Cardiac fibroblast (primary cell): ENCODE measurements around the gene IFITM1.
"Not testable (repeated sequence)": the region's sequence is repeated elsewhere in the genome, so short reads cannot be mapped to it uniquely, and the experiment has no call there.

Experiments used
- DNase-seq, 2 donors: peaks; one replicate each; pipeline versions ENCODE4 v3.0.0 to v3.0.0-alpha.2; 2010; ENCODE audit warnings: low read depth in 2 of 2
- H3K4me3 ChIP-seq, 2 donors: replicated peaks in 1 of 2; 1 replicate in 1 of 2; 2 replicates in 1 of 2; pipeline ENCODE4 v1.5.1; 2011; ENCODE audit warnings: low read depth in 2 of 2, low read length in 2 of 2, mild to moderate bottlenecking in 2 of 2, moderate library complexity in 1 of 2
- TF ChIP-seq, protein P1 (sequence below): IDR thresholded peaks from one replicate; pipeline ENCODE4 v1.5.1; 2011; ENCODE audit warnings: low read depth, mild to moderate bottlenecking, low read length, inconsistent platforms

Gene IFITM1

GRCh38 chr11:313787-314553 is at the start of gene IFITM1:
IFITM1 (plus strand) TSS chr11:314040; CDS start chr11:314171, 131 bp downstream.
- H3K4me3 ChIP-seq = peak within 1 kb of the TSS; percentile 43 to 68
- peak; percentile 62 to 92 for DNase-seq
- TF ChIP-seq, protein P1, sequence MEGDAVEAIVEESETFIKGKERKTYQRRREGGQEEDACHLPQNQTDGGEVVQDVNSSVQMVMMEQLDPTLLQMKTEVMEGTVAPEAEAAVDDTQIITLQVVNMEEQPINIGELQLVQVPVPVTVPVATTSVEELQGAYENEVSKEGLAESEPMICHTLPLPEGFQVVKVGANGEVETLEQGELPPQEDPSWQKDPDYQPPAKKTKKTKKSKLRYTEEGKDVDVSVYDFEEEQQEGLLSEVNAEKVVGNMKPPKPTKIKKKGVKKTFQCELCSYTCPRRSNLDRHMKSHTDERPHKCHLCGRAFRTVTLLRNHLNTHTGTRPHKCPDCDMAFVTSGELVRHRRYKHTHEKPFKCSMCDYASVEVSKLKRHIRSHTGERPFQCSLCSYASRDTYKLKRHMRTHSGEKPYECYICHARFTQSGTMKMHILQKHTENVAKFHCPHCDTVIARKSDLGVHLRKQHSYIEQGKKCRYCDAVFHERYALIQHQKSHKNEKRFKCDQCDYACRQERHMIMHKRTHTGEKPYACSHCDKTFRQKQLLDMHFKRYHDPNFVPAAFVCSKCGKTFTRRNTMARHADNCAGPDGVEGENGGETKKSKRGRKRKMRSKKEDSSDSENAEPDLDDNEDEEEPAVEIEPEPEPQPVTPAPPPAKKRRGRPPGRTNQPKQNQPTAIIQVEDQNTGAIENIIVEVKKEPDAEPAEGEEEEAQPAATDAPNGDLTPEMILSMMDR = no peak

DNA sequence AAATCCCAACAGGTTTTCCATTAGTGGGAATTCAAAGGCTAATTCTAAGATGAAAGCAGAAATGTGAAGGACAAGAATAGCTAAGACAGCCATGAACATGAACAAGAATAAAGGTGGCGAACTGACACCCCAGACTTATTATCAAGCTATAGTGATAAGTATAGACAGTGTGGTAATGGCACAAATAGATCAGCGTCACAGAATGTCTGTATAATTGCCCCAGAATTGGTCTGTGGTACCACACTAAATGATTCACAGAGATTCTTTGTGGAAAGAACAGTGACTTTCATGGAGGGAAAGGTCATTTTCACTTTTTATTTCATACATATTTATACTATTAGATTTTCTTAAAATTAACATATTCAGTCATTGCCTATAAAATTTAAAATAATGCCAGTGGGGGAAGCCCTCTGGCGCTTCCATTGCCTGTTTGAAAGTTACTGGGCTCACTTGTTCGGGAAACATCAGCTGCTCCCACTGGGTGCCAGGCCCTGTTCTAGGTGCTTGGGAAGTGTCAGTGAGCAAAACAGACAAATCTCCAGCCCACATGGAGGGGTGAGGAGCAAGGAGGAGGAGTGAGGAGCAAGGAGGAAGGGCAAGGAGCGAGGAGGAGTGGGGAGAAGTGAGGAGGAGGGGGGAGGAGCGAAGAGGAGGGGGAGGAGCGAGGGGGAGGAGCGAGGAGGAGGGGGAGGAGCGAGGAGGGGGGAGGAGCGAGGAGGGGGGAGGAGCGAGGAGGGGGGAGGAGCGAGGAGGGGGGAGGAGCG is 47.0 kb upstream of the IFITM1 start:
- no peak for DNase-seq
- no peak overlapping the region for H3K4me3 ChIP-seq
- TF ChIP-seq, protein P1 = no peak

DNA sequence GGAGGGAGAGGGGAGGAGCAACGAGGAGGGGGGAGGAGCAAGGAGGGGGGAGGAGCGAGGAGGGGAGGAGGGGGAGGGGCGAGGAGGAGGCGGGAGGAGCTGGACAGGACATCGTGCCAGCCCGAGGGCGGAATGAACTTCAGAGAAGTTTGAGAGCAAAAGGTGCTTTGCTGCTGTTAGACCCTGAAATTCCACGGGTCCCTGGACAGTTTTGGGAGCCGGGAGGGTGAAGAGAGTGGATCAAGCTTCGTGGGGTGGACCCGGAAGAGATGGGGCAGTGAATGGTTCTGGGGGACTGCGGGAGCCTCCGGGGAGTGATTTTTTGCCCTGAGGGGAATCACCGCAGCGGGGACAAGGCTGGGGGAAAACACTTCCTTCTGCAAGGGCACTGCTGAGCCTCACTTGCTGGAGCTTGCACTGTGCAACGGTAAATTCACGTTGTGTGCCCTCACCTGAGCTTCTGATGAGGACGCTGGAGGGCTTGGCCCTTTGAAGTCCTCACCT is 46.3 kb upstream of the IFITM1 start:
- no peak overlapping the region for H3K4me3 ChIP-seq
- TF ChIP-seq, protein P1 = no peak
- DNase-seq = no peak

DNA sequence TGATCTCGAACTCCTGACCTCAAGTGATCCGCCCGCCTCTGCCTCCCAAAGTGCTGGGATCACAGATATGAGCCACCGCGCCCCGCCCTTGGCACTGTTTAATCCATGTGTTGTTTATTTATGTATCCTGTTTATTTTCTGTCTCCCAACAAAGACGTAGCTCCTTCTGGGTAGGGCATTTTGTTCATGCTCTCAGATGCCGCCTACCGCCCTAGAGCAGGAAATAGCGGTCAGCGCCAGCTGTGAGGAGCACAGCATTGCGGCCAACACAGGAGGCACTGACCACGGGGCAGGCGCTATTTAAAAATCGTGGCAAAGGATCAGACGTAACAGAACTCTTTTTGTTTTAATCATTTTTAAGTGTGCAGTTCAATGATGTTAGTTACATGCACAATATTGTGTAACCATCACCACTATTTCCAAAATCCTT is 45.1 kb upstream of the IFITM1 start:
- H3K4me3 ChIP-seq = not testable (repeated sequence)
- peak; percentile 35 to 36 for DNase-seq

DNA sequence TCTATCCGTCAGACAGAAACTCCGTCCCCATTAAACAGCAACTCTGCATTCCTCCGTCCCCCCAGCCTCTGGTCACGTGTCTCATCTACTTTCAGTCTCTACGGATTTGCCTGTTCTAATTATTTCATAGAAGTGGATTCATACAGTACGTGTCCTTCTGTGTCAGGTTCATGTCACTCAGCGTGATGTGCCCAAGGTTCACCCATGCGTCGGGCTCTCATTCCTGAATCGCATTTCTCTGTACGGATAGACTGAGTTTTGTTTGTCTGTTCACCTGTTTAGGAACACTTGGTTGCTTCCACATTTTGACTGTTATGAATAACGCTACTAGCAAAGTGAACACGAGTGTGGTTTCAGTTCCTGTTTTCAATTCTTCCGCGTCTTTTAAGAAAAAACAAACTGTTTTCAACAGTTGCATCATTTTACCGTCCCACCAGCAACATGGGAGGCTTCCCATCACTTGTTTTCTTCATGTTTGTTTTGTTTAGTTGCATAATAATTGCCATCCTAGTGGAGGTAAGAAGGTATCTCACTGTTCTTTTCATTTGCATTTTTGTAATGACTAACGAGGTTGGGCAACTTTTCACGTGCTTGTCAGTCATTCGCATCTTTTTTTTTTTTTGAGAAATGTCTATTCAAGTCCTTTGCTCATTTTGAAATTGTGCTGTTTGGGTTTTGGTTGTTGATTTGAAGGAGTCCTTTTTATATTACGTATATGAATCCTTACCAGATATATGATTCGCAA is 44.5 kb upstream of the IFITM1 start:
- peak in 1 of 2 donors; percentile 24 for DNase-seq
- TF ChIP-seq, protein P1 = no peak
- H3K4me3 ChIP-seq = no peak overlapping the region

GRCh38 chr11:270451-271318 is 43.2 kb upstream of the IFITM1 start:
- DNase-seq = no peak
- TF ChIP-seq, protein P1 = no peak
- no peak overlapping the region for H3K4me3 ChIP-seq
